Neural progenitor cell (in vitro differentiated cells): ENCODE data around the gene RNF32. TPM values are rescaled to one million over a fixed set of nuclear protein-coding genes. Genes with fewer than 3 reads are reported as not detected.
"Not testable (repeated sequence)": the region's sequence is repeated elsewhere in the genome, so short reads cannot be mapped to it uniquely, and the experiment has no call there.

Experiments
- DNase-seq: peaks from one replicate; pipeline ENCODE4 v3.0.0-alpha.2; 2016; ENCODE audit warnings: low spot score
- H2AFZ ChIP-seq: fragments of 200-600 bp; sonication (generic); replicated peaks from 2 replicates; pipeline ENCODE4 v1.6.1; 2016; ENCODE audit warnings: antibody characterized with exemption
- H3F3A ChIP-seq: fragments of 200-600 bp; sonication (generic); 2 replicates; pipeline ENCODE4 v1.6.1; 2016; ENCODE audit warnings: antibody characterized with exemption, low read depth
- H3K27ac ChIP-seq: fragments of 200-600 bp; sonication (generic); 2 replicates; pipeline ENCODE4 v1.5.1; 2016; ENCODE audit warnings: mild to moderate bottlenecking
- H3K27me3 ChIP-seq: fragments of 200-600 bp; sonication (generic); 2 replicates; pipeline ENCODE4 v1.6.1; 2016; ENCODE audit warnings: mild to moderate bottlenecking, moderate library complexity
- H3K36me3 ChIP-seq: fragments of 200-600 bp; sonication (generic); 2 replicates; pipeline ENCODE4 v1.5.1; 2016
- H3K4me1 ChIP-seq: fragments of 200-600 bp; sonication (generic); 2 replicates; pipeline ENCODE4 v1.6.1; 2016; ENCODE audit warnings: mixed run types
- H3K4me2 ChIP-seq: fragments of 200-600 bp; sonication (generic); 2 replicates; pipeline ENCODE4 v1.6.1; 2016
- H3K4me3 ChIP-seq: fragments of 200-600 bp; sonication (generic); 2 replicates; pipeline ENCODE4 v1.5.1; 2016
- H3K79me2 ChIP-seq: fragments of 200-600 bp; sonication (generic); 2 replicates; pipeline ENCODE4 v1.6.1; 2016; ENCODE audit warnings: low read depth
- H3K9ac ChIP-seq: fragments of 200-600 bp; sonication (generic); 2 replicates; pipeline ENCODE4 v1.6.1; 2016
- H3K9me3 ChIP-seq: fragments of 200-600 bp; sonication (generic); 2 replicates; pipeline ENCODE4 v1.5.1; 2016; ENCODE audit warnings: low read depth
- H4K20me1 ChIP-seq: fragments of 200-600 bp; sonication (generic); 2 replicates; pipeline ENCODE4 v1.6.1; 2016; ENCODE audit warnings: low read depth
- H3K27ac Mint-ChIP-seq: 3 replicates; pipeline ENCODE4 v1.8.0; 2021; ENCODE audit warnings: mixed read lengths
- H3K27me3 Mint-ChIP-seq: 2 replicates; pipeline ENCODE4 v1.8.0; 2022; ENCODE audit warnings: low read depth, mild to moderate bottlenecking, inconsistent platforms, moderate library complexity, mixed read lengths; ENCODE audit not compliant: insufficient read depth
- H3K36me3 Mint-ChIP-seq: 3 replicates; pipeline ENCODE4 v1.8.0; 2021; ENCODE audit warnings: mixed read lengths
- H3K4me1 Mint-ChIP-seq: 3 replicates; pipeline ENCODE4 v1.8.0; 2021; ENCODE audit warnings: mixed read lengths
- H3K4me3 Mint-ChIP-seq: 3 replicates; pipeline ENCODE4 v1.8.0; 2021; ENCODE audit warnings: mild to moderate bottlenecking, moderate library complexity, mixed read lengths
- H3K9me3 Mint-ChIP-seq: 3 replicates; pipeline ENCODE4 v1.8.0; 2020; ENCODE audit warnings: mixed read lengths
- EZH2 ChIP-seq: fragments of 200-600 bp; sonication (generic); IDR thresholded peaks from 2 replicates; pipeline ENCODE4 v1.6.1; 2017; ENCODE audit warnings: antibody characterized with exemption, mild to moderate bottlenecking, moderate library complexity
- EZH2phosphoT487 ChIP-seq: fragments of 200-600 bp; sonication (generic); IDR thresholded peaks from 2 replicates; pipeline ENCODE4 v1.6.1; 2017; ENCODE audit warnings: antibody characterized with exemption
- total RNA-seq: library from RNA; depleted of rRNA; stranded (reverse); fragments of >200 nt; gene quantifications from 2 replicates; pipeline ENCODE4 v1.2.3, GENCODE V29; 2015; ENCODE audit warnings: low replicate concordance
- TF ChIP-seq, protein P1 (sequence below): fragments of 200-600 bp; sonication (generic); IDR thresholded peaks from 2 replicates; pipeline ENCODE4 v1.5.1; 2017; ENCODE audit warnings: antibody characterized with exemption, mild to moderate bottlenecking

Gene RNF32
- total RNA-seq, 1 donor from 2014 or later, result 3.0 TPM

DNA sequence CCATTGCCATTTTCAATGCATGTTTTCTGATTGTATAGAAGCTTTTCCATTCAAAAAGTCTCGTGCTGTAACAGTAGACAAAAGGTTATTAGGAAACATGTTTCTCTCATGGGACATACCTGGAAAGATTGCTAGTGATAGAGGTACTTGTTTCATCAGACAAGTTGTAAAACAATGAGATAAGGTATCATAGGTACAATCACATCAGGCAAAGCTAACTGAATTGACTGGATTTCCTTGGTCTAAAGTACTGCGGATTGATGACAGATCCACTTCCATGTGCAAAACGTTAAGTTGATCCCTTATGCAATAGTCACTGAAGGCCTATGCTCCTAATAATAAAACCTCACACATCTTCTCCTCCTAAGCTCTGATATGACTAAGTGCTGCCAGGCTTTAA, 6.5 kb upstream of the RNF32 start:
- Histone ChIP-seq H2AFZ (no peak overlapping the region), H3K4me3 (no peak overlapping the region), H3K79me2 (peaks cover 8% of the 10 kb centered on the region), H3K27me3 (no peaks in the 10 kb centered on the region), H3K4me1 (no peaks in the 10 kb centered on the region), H4K20me1 (no peaks in the 10 kb centered on the region), H3K36me3 (no peaks in the 10 kb centered on the region), H3K4me2 (no peak overlapping the region), H3K9me3 (no peaks in the 10 kb centered on the region), H3K27ac (no peak overlapping the region), H3K9ac (no peak overlapping the region), H3F3A (no peaks in the 10 kb centered on the region)
- TF ChIP-seq EZH2 (no peak), EZH2phosphoT487 (no peak)
- TF ChIP-seq, protein P1, sequence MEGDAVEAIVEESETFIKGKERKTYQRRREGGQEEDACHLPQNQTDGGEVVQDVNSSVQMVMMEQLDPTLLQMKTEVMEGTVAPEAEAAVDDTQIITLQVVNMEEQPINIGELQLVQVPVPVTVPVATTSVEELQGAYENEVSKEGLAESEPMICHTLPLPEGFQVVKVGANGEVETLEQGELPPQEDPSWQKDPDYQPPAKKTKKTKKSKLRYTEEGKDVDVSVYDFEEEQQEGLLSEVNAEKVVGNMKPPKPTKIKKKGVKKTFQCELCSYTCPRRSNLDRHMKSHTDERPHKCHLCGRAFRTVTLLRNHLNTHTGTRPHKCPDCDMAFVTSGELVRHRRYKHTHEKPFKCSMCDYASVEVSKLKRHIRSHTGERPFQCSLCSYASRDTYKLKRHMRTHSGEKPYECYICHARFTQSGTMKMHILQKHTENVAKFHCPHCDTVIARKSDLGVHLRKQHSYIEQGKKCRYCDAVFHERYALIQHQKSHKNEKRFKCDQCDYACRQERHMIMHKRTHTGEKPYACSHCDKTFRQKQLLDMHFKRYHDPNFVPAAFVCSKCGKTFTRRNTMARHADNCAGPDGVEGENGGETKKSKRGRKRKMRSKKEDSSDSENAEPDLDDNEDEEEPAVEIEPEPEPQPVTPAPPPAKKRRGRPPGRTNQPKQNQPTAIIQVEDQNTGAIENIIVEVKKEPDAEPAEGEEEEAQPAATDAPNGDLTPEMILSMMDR, result no peak
- Mint-ChIP-seq H3K4me1 (peaks cover 7% of the 10 kb centered on the region), H3K4me3 (no peak overlapping the region), H3K9me3 (peaks cover 16% of the 10 kb centered on the region), H3K36me3 (peaks cover 11% of the 10 kb centered on the region), H3K27me3 (no peaks in the 10 kb centered on the region), H3K27ac (no peak overlapping the region)
- DNase-seq, result no peak

DNA sequence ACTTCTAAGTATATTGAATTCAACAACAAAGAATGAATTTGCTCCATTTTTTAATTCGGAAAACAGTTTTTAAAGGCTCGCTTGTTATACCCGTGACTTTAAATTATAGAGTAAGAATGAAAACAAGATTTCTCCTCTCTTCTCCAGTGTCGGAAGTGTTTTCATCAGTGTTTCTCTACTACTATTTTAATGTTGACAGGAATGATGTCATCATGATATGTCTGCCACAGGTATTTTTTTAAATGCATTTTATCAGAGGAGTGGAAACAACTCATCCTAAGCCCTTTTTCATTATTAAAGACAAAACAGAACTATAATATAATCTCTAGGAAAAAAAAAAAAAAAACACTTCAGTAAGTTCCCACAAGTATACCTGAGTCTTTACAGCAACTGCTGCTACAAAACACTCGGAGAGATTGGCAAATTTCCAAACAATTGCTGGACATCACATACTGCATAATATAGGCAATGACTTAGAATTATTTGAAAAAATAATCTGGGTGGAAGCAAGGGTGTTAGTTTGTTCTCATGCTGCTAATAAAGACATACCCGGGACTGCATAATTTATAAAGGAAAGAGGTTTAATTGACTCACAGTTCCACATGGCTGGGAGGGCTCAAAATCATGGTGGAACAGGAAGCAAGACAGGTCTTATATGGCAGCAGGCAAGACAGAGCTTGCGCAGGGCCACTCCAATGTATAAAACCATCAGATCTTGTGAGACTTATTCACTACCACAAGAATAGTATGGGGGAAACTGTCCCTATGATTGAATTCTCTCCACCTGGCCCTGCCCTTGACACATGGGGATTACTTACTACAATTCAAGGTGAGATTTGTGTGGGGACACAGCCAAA, 4.8 kb upstream of the RNF32 start:
- no peak overlapping the region for H3K9ac ChIP-seq
- H3K27ac ChIP-seq, result no peak overlapping the region
- DNase-seq, result no peak
- no peak overlapping the region for H3K4me2 ChIP-seq
- no peaks in the 10 kb centered on the region for H3K9me3 ChIP-seq
- no peaks in the 10 kb centered on the region for H4K20me1 ChIP-seq
- H3K27me3 ChIP-seq, result no peaks in the 10 kb centered on the region
- H3K4me3 Mint-ChIP-seq, result no peak overlapping the region
- no peak overlapping the region for H3K27ac Mint-ChIP-seq
- H3F3A ChIP-seq, result no peaks in the 10 kb centered on the region
- no peak overlapping the region for H2AFZ ChIP-seq
- TF ChIP-seq EZH2phosphoT487, result no peak
- TF ChIP-seq EZH2, result no peak
- TF ChIP-seq, protein P1, result no peak
- peaks cover 3% of the 10 kb centered on the region for H3K27me3 Mint-ChIP-seq
- H3K4me1 Mint-ChIP-seq, result peaks cover 12% of the 10 kb centered on the region
- no peak overlapping the region for H3K4me3 ChIP-seq
- H3K79me2 ChIP-seq, result peaks cover 18% of the 10 kb centered on the region
- no peaks in the 10 kb centered on the region for H3K4me1 ChIP-seq
- no peaks in the 10 kb centered on the region for H3K36me3 ChIP-seq
- H3K36me3 Mint-ChIP-seq, result peaks cover 16% of the 10 kb centered on the region
- H3K9me3 Mint-ChIP-seq, result peaks cover 13% of the 10 kb centered on the region

DNA sequence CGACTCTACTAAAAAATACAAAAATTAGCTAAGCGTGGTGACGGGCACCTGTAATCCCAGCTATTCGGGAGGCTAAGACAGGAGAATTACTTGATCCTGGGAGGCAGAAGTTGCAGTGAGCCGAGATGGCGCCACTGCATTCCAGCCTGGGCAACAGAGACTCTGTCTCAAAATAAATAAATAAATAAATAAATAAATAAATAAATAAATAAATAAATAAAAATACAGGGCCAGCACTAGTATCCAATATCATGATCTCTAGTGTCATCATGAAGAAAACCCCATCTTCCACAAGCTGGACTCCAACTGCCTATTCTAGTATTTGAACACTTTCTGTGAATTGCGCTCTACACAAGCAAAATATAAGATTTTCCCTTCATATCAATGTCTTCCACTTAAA, 3.5 kb upstream of the RNF32 start:
- H3K36me3 ChIP-seq, H2AFZ ChIP-seq, H3K27me3 Mint-ChIP-seq, DNase-seq, H3K4me2 ChIP-seq, H3F3A ChIP-seq, H3K4me1 ChIP-seq, H3K4me3 Mint-ChIP-seq, H3K27ac Mint-ChIP-seq, H3K9ac ChIP-seq, H3K4me3 ChIP-seq, H3K9me3 ChIP-seq, H3K27me3 ChIP-seq, H4K20me1 ChIP-seq, H3K27ac ChIP-seq: not testable (repeated sequence)
- Mint-ChIP-seq H3K36me3 (peaks cover 16% of the 10 kb centered on the region), H3K9me3 (peaks cover 13% of the 10 kb centered on the region), H3K4me1 (peaks cover 17% of the 10 kb centered on the region)
- peaks cover 18% of the 10 kb centered on the region for H3K79me2 ChIP-seq

DNA sequence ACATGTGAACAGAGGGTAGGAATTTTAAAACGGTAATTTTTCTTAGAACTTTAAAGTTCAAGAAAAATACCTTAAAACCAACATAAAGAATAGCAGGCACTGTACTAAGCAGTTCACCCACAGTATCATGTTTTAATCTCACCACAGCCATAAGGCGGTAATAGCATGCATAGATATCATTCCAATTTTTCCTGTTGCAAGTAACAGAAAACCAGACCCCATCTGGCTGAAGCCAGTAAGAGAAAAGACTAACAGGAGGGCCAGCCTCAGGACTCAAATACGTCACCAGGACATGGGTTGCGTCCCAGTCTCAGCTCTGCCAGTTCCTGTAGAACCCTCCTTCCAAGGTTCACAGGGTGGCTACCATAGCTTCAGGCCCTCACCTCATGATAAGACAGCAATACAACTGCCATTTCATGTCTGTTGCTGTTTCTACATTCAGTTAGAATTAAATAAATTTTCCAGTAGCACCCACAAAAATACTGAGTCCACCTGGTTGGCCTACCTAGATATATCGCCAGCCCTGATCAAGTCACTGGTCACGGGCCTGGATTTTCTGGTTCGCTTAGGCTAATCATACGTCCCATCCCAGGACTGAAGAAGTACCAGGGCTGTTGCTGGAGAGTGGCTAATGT, 2.0 kb upstream of the RNF32 start:
- Histone ChIP-seq H3K36me3 (no peaks in the 10 kb centered on the region), H2AFZ (no peak overlapping the region), H3F3A (no peaks in the 10 kb centered on the region), H3K9ac (no peak overlapping the region), H3K4me2 (no peak overlapping the region), H3K4me3 (no peak overlapping the region), H3K79me2 (peaks cover 18% of the 10 kb centered on the region), H3K4me1 (peaks cover 13% of the 10 kb centered on the region), H3K27ac (no peak overlapping the region), H3K27me3 (no peaks in the 10 kb centered on the region), H3K9me3 (no peaks in the 10 kb centered on the region), H4K20me1 (no peaks in the 10 kb centered on the region)
- H3K9me3 Mint-ChIP-seq, result peaks cover 13% of the 10 kb centered on the region
- H3K36me3 Mint-ChIP-seq, result peaks cover 16% of the 10 kb centered on the region
- no peak overlapping the region for H3K27ac Mint-ChIP-seq
- H3K27me3 Mint-ChIP-seq, result peaks cover 5% of the 10 kb centered on the region
- no peak for TF ChIP-seq EZH2phosphoT487
- TF ChIP-seq, protein P1, result no peak
- TF ChIP-seq EZH2, result no peak
- DNase-seq, result no peak
- H3K4me3 Mint-ChIP-seq, result peak overlapping the region; percentile 87
- peaks cover 17% of the 10 kb centered on the region for H3K4me1 Mint-ChIP-seq
